H9 (cell line): Measurements from ENCODE around the gene ABCA4. TPM values are rescaled to one million over a fixed set of nuclear protein-coding genes. Genes with fewer than 3 reads are reported as not detected.

Experiments
- DNase-seq: peaks from one replicate; pipeline ENCODE4 v3.0.0-alpha.2; 2017
- H2AFZ ChIP-seq: one replicate; pipeline ENCODE4 v1.6.1; 2013; ENCODE audit warnings: mild to moderate bottlenecking, low read length, control low read depth, moderate library complexity
- H2AK5ac ChIP-seq: 2 replicates; pipeline ENCODE4 v1.6.1; 2013; ENCODE audit warnings: low read length, control low read depth, mixed read lengths; ENCODE audit not compliant: insufficient read length
- H2BK120ac ChIP-seq: one replicate; pipeline ENCODE4 v1.6.1; 2013; ENCODE audit warnings: low read depth, mild to moderate bottlenecking, low read length, control low read depth, inconsistent platforms; ENCODE audit not compliant: poor library complexity, severe bottlenecking
- H2BK12ac ChIP-seq: 2 replicates; pipeline ENCODE4 v1.6.1; 2013; ENCODE audit warnings: low read length, control low read depth, mixed read lengths, low read depth; ENCODE audit not compliant: insufficient read length
- H2BK15ac ChIP-seq: 2 replicates; pipeline ENCODE4 v1.6.1; 2013; ENCODE audit warnings: low read depth, low read length, control low read depth
- H2BK20ac ChIP-seq: one replicate; pipeline ENCODE4 v1.6.1; 2013; ENCODE audit warnings: low read depth, mild to moderate bottlenecking, low read length, control low read depth, inconsistent platforms; ENCODE audit not compliant: poor library complexity, severe bottlenecking
- H2BK5ac ChIP-seq: 2 replicates; pipeline ENCODE4 v1.6.1; 2013; ENCODE audit warnings: low read length, control low read depth, mixed read lengths; ENCODE audit not compliant: insufficient read length
- H3K14ac ChIP-seq: 2 replicates; pipeline ENCODE4 v1.6.1; 2013; ENCODE audit warnings: low read length, control low read depth; ENCODE audit not compliant: insufficient read depth
- H3K18ac ChIP-seq: 2 replicates; pipeline ENCODE4 v1.6.1; 2013; ENCODE audit warnings: low read depth, mild to moderate bottlenecking, mixed read lengths, low read length, control low read depth; ENCODE audit not compliant: insufficient read length
- H3K23ac ChIP-seq: 2 replicates; pipeline ENCODE4 v1.6.1; 2013; ENCODE audit warnings: low read length, control low read depth, mixed read lengths, low read depth; ENCODE audit not compliant: insufficient read length
- H3K23me2 ChIP-seq: 2 replicates; pipeline ENCODE4 v1.6.1; 2013; ENCODE audit warnings: low read depth, mild to moderate bottlenecking, mixed read lengths, low read length, control low read depth; ENCODE audit not compliant: insufficient read length, poor library complexity, severe bottlenecking
- H3K27ac ChIP-seq: 2 replicates; pipeline ENCODE4 v1.5.1; 2013; ENCODE audit warnings: low read length, control low read depth, mixed read lengths, low read depth; ENCODE audit not compliant: insufficient read length
- H3K27me3 ChIP-seq: 2 replicates; pipeline ENCODE4 v1.6.1; 2013; ENCODE audit warnings: low read length, control low read depth, inconsistent platforms; ENCODE audit not compliant: insufficient read depth
- H3K4ac ChIP-seq: 2 replicates; pipeline ENCODE4 v1.6.1; 2013; ENCODE audit warnings: low read depth, mild to moderate bottlenecking, control low read depth, inconsistent platforms, low read length, moderate library complexity
- H3K4me1 ChIP-seq: 2 replicates; pipeline ENCODE4 v1.6.1; 2013; ENCODE audit warnings: low read length, control low read depth, inconsistent platforms; ENCODE audit not compliant: insufficient read depth
- H3K4me2 ChIP-seq: 2 replicates; pipeline ENCODE4 v1.6.1; 2013; ENCODE audit warnings: low read length, control low read depth, mixed read lengths; ENCODE audit not compliant: insufficient read length, insufficient read depth
- H3K56ac ChIP-seq: 2 replicates; pipeline ENCODE4 v1.6.1; 2013; ENCODE audit warnings: low read depth, mild to moderate bottlenecking, mixed read lengths, low read length, control low read depth; ENCODE audit not compliant: insufficient read length
- H3K79me1 ChIP-seq: 2 replicates; pipeline ENCODE4 v1.6.1; 2013; ENCODE audit warnings: low read depth, mild to moderate bottlenecking, moderate library complexity, low read length, control low read depth, inconsistent platforms; ENCODE audit not compliant: insufficient read depth, poor library complexity, severe bottlenecking
- H3K79me2 ChIP-seq: 2 replicates; pipeline ENCODE4 v1.6.1; 2013; ENCODE audit warnings: low read length, control low read depth, inconsistent platforms; ENCODE audit not compliant: insufficient read depth
- H3K9ac ChIP-seq: 2 replicates; pipeline ENCODE4 v1.6.1; 2013; ENCODE audit warnings: low read length, control low read depth, mixed read lengths; ENCODE audit not compliant: insufficient read length; ENCODE audit errors: extremely low read depth
- H3K9me3 ChIP-seq: one replicate; pipeline ENCODE4 v1.6.1; 2013; ENCODE audit warnings: low read depth, low read length, inconsistent platforms; ENCODE audit not compliant: control insufficient read depth
- H3T11ph ChIP-seq: one replicate; pipeline ENCODE4 v1.6.1; 2013; ENCODE audit warnings: mild to moderate bottlenecking, low read length, control low read depth, inconsistent platforms
- H4K20me1 ChIP-seq: one replicate; pipeline ENCODE4 v1.6.1; 2013; ENCODE audit not compliant: control insufficient read depth, insufficient read length, insufficient read depth
- H4K5ac ChIP-seq: 2 replicates; pipeline ENCODE4 v1.6.1; 2013; ENCODE audit warnings: low read depth, mild to moderate bottlenecking, mixed read lengths, low read length, control low read depth; ENCODE audit not compliant: insufficient read length
- H4K8ac ChIP-seq: replicated peaks from 2 replicates; pipeline ENCODE4 v1.6.1; 2013; ENCODE audit warnings: low read length, control low read depth, mixed read lengths, low read depth; ENCODE audit not compliant: insufficient read length
- H4K91ac ChIP-seq: 2 replicates; pipeline ENCODE4 v1.6.1; 2013; ENCODE audit warnings: low read depth, mild to moderate bottlenecking, moderate library complexity, mixed read lengths, low read length, control low read depth; ENCODE audit not compliant: insufficient read length
- H3K27ac Mint-ChIP-seq, 3 experiments: 2 replicates in 2 of 3; 3 replicates in 1 of 3; pipeline ENCODE4 v1.8.0; 2020 to 2021; ENCODE audit warnings: mixed read lengths in 3 of 3, mild to moderate bottlenecking in 1 of 3, moderate library complexity in 1 of 3
- H3K27me3 Mint-ChIP-seq: 2 replicates; pipeline ENCODE4 v1.8.0; 2021; ENCODE audit warnings: low read depth, mild to moderate bottlenecking, moderate library complexity, mixed read lengths
- H3K36me3 Mint-ChIP-seq, 3 experiments: 2 replicates in 2 of 3; 3 replicates in 1 of 3; pipeline ENCODE4 v1.8.0; 2020 to 2021; ENCODE audit warnings: low read depth in 3 of 3, mixed read lengths in 3 of 3; ENCODE audit not compliant: insufficient read depth in 1 of 3
- H3K4me1 Mint-ChIP-seq, 2 experiments: 2 replicates each; pipeline ENCODE4 v1.8.0; 2020; ENCODE audit warnings: mixed read lengths in 2 of 2
- H3K4me3 Mint-ChIP-seq, 2 experiments: 2 replicates in 1 of 2; 3 replicates in 1 of 2; pipeline ENCODE4 v1.8.0; 2020 to 2021; ENCODE audit warnings: mild to moderate bottlenecking in 2 of 2, mixed read lengths in 2 of 2, moderate library complexity in 1 of 2
- H3K9me3 Mint-ChIP-seq, 2 experiments: 2 replicates in 1 of 2; 3 replicates in 1 of 2; pipeline ENCODE4 v1.8.0; 2020; ENCODE audit warnings: mild to moderate bottlenecking in 2 of 2, mixed read lengths in 2 of 2, moderate library complexity in 1 of 2
- WGBS: extraction: QIAGEN DNeasy Blood & Tissue Kit; methylation state at CpG from one replicate; pipeline ENCODE4 v1.1.7; 2013; ENCODE audit warnings: missing lambda C conversion rate, low lambda C conversion rate, mixed read lengths; ENCODE audit not compliant: insufficient read length; ENCODE audit errors: extremely low coverage; 5-methylcytosine and 5-hydroxymethylcytosine counted together
- total RNA-seq: library from RNA; stranded (reverse); gene quantifications from 2 replicates; pipeline ENCODE4 v1.2.1, GENCODE V29; 2021
- TF ChIP-seq, protein P1 (sequence below): fragments of 200-600 bp; sonication (generic); conservative IDR thresholded peaks from 3 replicates; pipeline ENCODE4 v1.8.0; 2021; ENCODE audit warnings: antibody characterized with exemption, mild to moderate bottlenecking

The ABCA4 gene
- total RNA-seq, 1 experiment from 2014 or later: not detected

- H2BK12ac ChIP-seq: no peak overlapping the region
- H3K23ac ChIP-seq: no peak overlapping the region
- no peak for DNase-seq
- H2AFZ ChIP-seq: no peak overlapping the region
- H3K18ac ChIP-seq: no peak overlapping the region
- no peak overlapping the region for H3K27ac Mint-ChIP-seq
- H2BK120ac ChIP-seq: no peak overlapping the region
- H4K5ac ChIP-seq: no peak overlapping the region
- H3K4me2 ChIP-seq: no peak overlapping the region
- no peak overlapping the region for H3T11ph ChIP-seq
- H3K4me1 ChIP-seq: no peaks in the 10 kb centered on the region
- peaks cover 4% of the 10 kb centered on the region; the same call in 1 of the 2 replicates for H3K27me3 Mint-ChIP-seq
- no peaks in the 10 kb centered on the region for H3K9me3 ChIP-seq
- no peaks in the 10 kb centered on the region for H3K27me3 ChIP-seq
- H4K20me1 ChIP-seq: no peaks in the 10 kb centered on the region
- H2BK15ac ChIP-seq: no peak overlapping the region
- no peak overlapping the region for H3K27ac ChIP-seq
- H3K79me2 ChIP-seq: no peaks in the 10 kb centered on the region
- H3K9me3 Mint-ChIP-seq: no peaks in the 10 kb centered on the region
- H4K91ac ChIP-seq: no peak overlapping the region
- no peak overlapping the region for H2AK5ac ChIP-seq
- no peaks in the 10 kb centered on the region; a peak in 1 of 7 replicates for H3K36me3 Mint-ChIP-seq
- no peak overlapping the region for H3K4me3 Mint-ChIP-seq
- H2BK20ac ChIP-seq: no peak overlapping the region
- H3K56ac ChIP-seq: no peak overlapping the region
- H4K8ac ChIP-seq: no peak overlapping the region
- TF ChIP-seq, protein P1, sequence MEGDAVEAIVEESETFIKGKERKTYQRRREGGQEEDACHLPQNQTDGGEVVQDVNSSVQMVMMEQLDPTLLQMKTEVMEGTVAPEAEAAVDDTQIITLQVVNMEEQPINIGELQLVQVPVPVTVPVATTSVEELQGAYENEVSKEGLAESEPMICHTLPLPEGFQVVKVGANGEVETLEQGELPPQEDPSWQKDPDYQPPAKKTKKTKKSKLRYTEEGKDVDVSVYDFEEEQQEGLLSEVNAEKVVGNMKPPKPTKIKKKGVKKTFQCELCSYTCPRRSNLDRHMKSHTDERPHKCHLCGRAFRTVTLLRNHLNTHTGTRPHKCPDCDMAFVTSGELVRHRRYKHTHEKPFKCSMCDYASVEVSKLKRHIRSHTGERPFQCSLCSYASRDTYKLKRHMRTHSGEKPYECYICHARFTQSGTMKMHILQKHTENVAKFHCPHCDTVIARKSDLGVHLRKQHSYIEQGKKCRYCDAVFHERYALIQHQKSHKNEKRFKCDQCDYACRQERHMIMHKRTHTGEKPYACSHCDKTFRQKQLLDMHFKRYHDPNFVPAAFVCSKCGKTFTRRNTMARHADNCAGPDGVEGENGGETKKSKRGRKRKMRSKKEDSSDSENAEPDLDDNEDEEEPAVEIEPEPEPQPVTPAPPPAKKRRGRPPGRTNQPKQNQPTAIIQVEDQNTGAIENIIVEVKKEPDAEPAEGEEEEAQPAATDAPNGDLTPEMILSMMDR: no peak
- no peaks in the 10 kb centered on the region for H3K79me1 ChIP-seq
- no peak overlapping the region for H2BK5ac ChIP-seq
- no CpG with 5 or more reads among the region's 4 CpGs for WGBS
- H3K4ac ChIP-seq: no peak overlapping the region
- no peak overlapping the region for H3K9ac ChIP-seq
- peaks cover 0 to 2% of the 10 kb centered on the region in 2 experiments; a peak in 1 of 4 replicates for H3K4me1 Mint-ChIP-seq
- no peak overlapping the region for H3K14ac ChIP-seq
- H3K23me2 ChIP-seq: no peaks in the 10 kb centered on the region
Measured at GRCh38 chr1:93964096-93964776, 156.7 kb downstream of the ABCA4 start.
